Suppressor macrophage treated with lipopolysaccharide for 4 hours (primary cell): Measurements from ENCODE around the gene RNF167.

ENCODE experiments used
- DNase-seq: peaks from one replicate; pipeline ENCODE4 v3.0.0-alpha.2; 2020

The RNF167 gene

DNA sequence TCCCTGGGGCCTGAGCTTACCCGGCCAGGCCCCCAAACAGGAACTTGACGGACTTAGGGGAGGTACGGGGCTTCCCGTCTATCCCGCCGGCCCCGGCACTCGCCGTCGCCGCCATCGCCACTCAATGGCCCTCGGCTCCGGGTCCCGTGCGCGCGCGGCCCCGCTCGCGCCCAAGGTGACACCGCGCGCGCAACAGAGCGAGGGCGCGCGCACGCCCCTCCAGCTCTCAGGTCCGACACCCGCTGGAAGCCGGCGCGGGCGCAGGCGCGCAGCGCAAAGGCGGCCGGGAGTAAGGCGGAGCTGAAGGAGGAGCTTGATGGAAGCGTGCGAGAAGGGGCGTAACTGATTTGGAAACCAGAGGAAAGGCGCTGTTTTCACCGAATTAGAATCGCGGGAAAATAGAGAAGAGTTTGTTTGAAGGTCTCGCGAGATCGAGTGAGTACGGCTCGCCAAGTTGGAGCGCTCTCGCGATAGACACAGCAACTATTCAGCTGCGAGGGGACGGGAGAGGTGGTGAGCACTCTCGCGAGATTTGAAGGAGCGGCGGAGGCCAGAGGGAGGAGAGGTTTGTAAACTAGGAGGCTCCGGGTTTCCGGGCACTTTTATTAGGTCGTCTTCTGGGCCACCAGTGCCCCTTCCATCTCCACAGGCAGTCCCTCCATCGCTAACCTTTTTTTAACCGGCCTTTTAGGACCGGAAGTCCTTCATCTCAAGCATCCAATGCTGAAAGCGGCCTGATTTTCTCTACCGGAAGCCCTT, at the start of gene RNF167, which contains the start of gene SLC25A11:
TSS of gene RNF167 (plus strand) at position 473 of the 759 bp plus-strand sequence. CDS start 642 bp downstream, outside the sequence.
TSS of gene SLC25A11 (minus strand) at position 251 of the 759 bp plus-strand sequence. CDS start at position 115, 136 bp downstream.
- peak; percentile 99 for DNase-seq

DNA sequence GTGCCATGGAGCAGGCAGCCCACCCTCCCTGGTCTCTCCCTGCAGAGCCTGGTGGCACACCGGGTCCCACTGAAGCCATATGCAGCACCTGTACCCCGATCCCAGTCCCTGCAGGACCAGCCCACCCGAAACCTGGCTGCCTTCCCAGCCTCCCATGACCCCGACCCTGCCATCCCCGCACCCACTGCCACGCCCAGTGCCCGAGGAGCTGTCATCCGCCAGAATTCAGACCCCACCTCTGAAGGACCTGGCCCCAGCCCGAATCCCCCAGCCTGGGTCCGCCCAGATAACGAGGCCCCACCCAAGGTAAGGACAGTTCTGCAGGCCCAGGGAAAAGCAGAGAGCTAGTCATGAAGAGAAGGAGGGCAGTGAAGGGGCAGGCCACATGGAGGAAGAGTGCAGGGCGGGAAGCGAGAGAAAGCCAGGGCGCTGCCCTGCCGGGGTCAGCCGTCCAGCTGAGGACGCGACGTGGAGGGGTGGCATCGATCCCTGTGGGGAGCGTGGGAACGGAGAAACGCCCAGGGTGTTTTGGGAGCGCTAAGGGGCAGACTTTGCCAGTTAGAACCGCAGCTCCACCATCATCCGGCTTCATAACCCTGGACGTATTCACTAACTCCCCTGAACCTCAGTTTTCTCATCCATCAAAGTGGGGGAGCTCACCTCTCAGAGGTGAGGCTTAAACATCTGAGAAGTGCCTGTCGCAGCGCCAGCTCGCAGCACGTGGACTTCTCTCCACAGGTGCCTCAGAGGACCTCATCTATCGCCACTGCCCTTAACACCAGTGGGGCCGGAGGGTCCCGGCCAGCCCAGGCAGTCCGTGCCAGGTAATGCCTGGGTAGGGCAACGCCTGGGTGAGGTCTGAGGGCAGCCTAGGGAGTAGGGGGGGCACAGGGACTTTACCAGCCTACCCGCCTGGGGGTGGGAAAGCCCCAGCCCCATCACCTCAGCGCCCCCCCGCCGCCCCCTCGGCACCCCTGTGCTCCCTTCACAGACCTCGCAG, 48.4 kb upstream of the RNF167 start:
- DNase-seq, result no peak

DNA sequence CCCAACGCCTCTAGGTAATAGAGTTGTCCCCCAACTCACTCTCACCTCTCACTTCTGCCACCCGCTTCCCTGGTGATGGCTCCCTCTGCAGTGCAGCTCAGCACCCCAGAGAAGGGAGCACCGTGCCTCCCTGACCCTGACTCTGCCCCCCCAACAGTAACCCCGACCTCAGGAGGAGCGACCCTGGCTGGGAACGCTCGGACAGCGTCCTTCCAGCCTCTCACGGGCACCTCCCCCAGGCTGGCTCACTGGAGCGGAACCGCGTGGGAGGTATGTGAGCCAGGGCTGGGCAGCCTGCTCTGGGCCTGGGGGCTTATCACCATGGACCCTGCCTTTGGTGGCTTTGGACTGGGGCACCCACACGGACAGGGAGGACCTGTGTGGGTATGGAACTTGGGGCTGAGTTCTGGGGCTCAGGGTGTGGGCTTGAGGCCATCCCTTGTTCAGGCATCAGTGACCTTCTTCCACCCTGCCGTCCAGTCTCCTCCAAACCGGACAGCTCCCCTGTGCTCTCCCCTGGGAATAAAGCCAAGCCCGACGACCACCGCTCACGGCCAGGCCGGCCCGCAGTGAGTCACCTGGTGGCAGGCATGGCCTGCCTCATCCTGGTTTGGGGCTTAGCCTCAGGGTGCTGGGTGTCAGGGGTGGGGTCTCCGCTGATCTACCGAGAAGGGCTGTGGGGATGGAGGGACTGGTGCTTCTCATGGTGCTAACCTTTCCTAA, 47.4 kb upstream of the RNF167 start:
- no peak for DNase-seq

DNA sequence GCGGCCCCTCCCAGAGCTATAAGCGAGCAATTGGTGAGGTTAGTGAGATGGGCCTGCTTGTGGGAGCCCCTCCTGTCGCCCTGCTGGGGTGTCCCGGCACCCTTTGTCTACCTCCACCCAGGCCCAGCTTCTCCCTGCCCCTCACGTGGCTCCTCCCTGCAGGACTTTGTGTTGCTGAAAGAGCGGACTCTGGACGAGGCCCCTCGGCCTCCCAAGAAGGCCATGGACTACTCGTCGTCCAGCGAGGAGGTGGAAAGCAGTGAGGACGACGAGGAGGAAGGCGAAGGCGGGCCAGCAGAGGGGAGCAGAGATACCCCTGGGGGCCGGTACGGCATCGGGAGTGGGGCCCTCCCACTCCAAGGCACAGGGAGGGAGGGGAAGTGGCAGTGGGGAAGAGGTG, 46.8 kb upstream of the RNF167 start:
- DNase-seq, result no peak

DNA sequence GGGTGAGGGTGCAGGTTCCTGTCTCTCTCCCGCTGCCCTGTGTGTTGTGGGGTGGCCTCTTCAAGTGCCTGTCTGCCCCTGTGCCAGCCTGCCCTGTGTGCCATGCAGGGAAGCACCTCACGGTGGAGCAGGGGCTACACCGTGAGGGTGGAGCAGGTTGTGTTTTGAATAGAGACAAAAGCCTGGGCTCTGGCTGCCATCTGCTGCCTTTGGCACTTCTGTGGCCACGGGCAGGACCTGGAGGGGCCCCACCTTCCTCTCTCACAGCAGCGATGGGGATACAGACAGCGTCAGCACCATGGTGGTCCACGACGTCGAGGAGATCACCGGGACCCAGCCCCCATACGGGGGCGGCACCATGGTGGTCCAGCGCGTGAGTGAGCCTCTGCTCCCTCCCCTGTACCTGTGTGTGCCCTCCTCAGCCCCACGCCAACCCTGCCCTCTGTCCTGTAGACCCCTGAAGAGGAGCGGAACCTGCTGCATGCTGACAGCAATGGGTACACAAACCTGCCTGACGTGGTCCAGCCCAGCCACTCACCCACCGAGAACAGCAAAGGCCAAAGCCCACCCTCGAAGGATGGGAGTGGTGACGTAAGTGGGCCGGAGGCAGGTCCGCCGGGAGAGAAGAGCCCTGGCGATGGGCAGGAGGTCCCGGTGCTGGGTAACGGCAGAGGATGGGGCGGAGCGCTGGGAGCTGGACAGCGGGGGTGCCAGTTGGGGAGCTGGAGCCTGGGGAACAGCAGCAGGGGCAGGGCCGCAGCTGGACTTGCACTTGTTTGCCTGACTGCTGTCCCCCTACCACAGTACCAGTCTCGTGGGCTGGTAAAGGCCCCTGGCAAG, 46.1 kb upstream of the RNF167 start:
- DNase-seq, result no peak

DNA sequence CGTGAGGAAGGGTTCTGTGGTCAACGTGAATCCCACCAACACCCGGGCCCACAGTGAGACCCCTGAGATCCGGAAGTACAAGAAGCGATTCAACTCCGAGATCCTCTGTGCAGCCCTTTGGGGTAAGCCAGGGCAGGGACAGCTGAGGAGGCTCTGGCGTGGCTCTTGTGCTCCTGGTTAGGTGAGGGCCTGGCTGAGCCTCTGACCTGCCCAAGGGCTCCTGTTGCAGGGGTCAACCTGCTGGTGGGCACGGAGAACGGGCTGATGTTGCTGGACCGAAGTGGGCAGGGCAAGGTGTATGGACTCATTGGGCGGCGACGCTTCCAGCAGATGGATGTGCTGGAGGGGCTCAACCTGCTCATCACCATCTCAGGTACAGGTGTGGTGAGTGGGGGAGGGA, 44.9 kb upstream of the RNF167 start:
- DNase-seq, result no peak

DNA sequence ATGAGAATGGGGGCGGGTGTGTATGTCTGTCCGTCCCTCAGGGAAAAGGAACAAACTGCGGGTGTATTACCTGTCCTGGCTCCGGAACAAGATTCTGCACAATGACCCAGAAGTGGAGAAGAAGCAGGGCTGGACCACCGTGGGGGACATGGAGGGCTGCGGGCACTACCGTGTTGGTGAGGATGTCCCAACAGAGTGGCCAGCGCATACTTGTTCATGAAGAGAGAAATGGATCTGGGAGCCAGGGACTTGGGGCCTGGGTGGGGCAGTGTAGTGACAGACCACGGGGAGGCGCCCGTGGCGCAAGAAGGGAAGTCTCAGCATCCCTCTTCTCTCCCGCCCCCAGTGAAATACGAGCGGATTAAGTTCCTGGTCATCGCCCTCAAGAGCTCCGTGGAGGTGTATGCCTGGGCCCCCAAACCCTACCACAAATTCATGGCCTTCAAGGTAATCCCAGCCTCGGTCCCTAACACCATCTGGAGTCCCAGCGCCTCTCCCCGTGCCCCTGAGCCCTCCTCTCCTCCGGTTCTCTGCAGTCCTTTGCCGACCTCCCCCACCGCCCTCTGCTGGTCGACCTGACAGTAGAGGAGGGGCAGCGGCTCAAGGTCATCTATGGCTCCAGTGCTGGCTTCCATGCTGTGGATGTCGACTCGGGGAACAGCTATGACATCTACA, 44.3 kb upstream of the RNF167 start:
- DNase-seq, result peak; percentile 49

DNA sequence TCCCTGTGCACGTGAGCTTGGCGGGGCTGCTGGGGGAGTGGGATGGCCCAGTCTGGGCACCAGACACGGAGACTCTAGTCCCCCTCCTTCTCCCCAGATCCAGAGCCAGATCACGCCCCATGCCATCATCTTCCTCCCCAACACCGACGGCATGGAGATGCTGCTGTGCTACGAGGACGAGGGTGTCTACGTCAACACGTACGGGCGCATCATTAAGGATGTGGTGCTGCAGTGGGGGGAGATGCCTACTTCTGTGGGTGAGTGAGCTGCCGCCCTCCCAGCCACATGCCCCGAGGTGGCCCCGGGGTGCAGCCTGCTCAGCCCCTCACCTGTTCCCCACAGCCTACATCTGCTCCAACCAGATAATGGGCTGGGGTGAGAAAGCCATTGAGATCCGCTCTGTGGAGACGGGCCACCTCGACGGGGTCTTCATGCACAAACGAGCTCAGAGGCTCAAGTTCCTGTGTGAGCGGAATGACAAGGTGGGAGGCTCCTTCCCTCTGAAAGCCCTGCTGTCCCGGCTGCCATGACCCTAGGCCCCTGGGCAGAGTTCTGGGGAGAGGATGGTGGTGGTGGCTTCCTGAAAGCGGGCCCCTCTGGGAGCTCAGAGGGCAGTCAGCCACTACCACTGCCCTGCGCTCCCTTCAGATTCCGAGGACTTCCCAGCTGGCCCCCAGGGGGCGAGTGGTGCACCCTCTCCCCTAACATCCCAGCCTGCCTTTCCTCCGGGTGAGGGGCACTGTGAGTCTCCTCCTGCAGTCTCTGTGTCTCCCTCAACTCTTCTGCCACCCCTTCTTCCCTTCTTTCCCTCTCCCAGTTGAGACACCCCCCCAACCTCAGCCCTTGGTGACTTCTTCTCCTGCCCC, 43.5 kb upstream of the RNF167 start:
- DNase-seq, result no peak

DNA sequence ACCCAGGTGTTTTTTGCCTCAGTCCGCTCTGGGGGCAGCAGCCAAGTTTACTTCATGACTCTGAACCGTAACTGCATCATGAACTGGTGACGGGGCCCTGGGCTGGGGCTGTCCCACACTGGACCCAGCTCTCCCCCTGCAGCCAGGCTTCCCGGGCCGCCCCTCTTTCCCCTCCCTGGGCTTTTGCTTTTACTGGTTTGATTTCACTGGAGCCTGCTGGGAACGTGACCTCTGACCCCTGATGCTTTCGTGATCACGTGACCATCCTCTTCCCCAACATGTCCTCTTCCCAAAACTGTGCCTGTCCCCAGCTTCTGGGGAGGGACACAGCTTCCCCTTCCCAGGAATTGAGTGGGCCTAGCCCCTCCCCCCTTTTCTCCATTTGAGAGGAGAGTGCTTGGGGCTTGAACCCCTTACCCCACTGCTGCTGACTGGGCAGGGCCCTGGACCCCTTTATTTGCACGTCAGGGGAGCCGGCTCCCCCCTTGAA, 42.8 kb upstream of the RNF167 start:
- no peak for DNase-seq

DNA sequence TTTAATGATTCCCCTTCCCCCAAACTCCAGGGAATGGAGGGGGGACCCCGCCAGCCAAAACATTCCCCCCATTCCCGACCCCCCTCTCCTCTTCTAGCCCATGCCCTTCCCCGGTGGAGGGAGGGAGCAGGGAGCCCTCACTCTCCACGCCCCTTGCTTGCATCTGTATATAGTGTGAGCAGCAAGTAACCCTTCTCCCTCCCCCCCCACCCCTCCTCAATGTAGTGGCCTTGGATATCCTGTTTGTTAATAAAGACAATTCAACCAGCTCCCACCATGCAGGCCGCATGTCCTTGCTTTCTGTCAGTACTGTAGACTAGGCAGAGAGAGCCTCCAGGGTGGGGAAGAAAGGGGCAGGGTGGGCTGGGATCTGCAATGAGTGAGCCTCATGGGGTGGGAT, 42.3 kb upstream of the RNF167 start:
- DNase-seq, result no peak

DNA sequence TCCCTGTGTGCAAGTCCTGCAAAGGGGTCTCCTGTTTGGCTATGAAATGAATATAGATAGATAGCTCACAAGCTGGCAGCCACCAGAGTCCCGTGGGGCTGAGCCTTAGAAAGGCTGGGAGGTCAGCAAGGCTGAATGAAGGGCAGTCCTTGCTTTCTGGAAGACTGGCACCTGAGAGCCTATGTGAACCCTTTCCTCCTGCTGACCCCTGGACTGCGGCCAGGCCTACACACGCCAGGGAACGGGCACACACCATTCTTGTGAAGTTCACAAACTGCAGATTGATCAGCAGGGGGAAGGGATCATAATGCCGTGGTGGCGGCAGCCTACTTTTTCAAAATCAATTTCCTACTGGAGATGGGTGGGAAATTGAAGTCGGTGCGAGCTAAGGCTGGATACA, 41.7 kb upstream of the RNF167 start:
- DNase-seq, result no peak

DNA sequence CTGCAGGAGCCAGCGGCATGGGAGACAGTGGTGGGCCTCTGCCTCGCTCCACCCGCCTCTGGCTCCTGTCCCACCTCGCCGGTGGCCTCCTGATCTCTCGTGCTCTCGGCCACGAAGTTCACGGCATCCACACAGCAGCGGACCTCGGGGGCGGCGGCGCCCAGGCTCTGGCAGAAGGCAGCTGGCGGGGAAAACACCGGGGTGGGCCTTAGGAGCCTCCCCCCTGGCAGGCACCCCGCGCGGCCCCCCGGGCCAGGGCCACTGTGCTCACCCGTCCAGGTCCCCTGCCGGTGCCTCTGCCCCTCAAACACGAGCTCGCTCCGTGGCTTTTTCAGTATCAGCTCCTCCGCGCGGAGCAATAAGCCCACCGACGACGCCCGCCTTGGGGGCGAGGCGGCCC, 41.1 kb upstream of the RNF167 start:
- no peak for DNase-seq

DNA sequence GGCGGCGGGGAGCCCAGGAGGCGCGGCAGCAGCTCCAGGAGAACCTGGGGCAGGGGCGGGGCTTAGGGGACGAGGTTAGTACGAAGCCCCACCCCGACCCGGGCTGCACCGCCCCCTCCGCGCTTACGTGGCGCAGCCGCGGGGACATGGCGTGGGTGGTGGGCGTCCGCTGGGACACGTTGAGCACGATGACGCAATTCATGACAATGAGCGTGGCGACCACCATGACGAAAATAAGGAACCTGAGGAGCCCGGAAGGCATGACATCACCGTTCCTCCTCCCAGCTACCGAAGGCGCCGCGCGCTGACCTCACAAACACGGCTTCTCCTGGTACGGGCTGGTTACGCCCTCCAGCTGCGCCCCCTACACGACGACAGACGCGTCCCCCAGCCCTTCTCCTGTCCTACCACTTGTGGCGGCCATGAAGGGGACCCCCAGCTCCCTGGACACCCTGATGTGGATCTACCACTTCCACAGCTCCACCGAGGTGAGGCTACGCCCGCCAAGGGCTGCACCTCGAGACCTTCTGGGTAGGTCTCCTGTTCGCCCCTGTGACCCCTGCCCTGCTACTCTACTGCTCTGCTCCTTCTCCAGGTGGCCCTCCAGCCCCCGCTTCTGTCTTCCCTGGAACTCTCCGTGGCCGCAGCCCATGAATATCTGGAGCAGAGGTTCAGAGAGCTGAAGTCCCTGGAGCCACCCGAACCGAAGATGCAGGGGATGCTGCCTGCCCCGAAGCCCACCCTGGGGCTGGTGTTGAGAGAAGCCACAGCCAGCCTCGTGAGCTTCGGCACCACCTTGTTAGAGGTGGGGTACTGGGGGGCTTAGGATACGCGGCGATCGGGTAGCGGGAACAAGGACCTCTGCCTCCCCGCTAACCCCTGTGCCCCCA, 40.5 kb upstream of the RNF167 start, which contains the start of gene C17orf107:
TSS of gene C17orf107 (plus strand) at position 196 of the 890 bp plus-strand sequence. CDS start at position 423, 227 bp downstream.
- DNase-seq, result peak; percentile 98

DNA sequence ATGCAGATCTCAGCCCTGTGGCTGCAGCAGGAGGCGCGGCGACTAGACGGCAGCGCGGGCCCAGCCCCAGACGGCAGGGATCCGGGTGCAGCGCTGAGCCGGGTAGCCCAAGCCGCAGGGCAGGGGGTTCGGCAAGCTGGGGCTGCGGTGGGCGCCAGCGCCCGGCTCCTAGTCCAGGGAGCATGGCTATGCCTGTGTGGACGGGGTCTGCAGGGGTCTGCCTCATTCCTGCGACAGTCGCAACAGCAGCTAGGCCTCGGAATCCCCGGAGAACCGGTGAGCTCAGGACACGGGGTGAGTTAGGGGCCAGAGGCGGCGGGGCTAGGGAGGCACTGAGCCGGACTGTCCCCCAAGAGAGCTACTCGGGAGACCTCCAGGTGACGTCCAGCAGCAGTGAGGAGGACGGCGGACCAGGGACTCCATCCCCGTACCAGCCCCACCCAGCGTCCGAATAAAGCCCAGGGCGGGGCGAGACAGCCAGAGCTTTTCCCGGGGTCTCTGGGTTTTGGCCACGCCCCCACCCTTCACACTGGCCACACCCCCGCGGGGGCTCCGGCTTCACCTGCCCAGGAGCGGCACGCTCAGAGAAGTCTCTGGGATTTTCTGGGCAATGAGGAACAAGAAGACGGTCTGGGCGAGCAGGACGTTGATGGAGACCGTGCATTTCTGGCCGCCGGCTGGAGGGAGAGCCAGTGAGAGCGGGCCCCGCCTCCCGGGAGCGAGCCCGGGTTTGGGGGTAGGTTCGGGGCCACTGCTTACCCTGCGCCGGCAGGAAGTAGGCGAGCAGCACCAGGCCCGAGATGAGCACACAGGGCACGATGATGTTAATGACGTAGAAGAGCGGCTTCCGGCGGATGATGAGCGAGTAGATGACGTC, 39.6 kb upstream of the RNF167 start:
- peak; percentile 64 for DNase-seq

DNA sequence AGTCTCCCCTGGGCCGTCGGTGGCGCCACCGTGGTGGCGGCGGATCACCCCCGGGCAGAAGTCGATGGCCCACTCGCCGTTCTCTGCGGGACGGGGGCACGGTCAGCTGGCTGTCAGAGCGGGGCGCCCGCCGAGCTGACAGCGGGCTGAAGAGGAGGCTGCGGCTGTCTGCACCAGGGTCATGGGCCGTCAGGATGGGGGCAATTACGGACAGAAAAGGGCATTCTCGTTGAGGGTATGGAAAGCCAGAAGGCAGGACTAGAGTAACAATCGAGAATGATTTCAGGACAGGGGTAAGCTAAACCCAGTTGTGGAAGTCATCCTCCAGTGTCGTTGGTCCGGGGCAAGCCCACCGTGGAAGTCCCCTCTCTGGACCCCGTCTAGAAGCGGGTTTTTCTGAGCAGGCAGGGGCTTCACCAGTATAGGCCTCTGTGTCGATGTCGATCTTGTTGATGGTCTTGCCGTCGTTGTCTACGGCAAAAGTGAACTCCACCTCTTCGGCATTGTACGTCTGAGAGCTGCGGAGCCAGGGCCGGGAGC, 38.9 kb upstream of the RNF167 start:
- DNase-seq, result no peak

DNA sequence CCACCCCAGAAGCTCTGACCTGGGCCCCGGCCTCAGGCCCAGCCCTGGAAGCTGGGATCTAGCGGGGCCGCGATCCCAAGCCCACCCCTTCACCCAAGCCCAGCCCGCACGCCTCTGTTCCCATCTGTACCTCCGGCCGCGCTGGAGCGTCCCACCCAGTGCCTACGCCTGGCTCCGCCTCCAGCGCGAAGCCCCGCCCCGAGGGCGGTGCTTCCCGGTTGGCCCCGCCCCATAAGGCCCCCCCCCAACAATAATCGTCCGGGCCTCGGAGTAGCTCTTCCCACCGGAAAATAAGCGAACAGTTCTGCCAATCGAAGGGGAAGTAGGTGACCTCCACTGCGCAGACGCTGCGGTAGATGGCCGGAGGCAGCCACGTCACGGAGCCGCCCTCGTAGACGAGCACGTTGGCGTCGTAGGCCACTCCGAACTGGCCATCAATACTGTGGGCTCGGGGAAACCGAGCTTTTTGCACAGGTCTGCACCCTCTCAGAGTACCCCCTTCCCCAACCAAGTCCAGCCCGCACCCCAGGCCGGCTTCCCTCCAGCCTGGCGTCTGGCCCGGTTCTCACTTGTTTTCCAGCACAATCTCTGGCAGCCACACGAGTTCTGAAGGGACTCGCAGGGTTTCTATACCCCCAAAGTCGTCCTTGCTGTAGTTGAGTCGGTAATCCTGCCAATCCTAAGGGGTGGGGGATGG, 38.3 kb upstream of the RNF167 start:
- peak; percentile 68 for DNase-seq

DNA sequence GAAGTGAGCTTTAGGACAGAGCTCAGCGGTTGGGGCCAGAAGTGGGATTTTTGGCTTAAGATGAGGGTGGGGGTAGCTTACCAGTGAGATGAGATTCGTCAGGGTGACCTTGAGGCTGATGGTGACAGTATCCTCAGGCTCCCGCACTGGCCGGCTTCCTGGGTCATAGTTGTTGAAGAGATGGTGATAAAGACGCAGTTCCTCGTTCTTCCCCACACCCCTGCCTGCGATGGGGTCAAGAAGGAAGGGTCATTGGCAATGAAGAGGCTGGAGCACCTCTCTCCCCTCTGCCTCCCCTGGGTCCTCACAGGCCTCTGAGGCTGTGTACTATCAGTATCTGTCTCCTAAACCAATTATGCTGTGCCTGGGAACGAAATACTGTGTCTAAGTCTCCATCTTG, 37.5 kb upstream of the RNF167 start:
- no peak for DNase-seq
